HEK293T (cell line): ENCODE results near the gene RBM18.

ENCODE experiments used
- ARNT ChIP-seq: fragments of 450-650 bp; IDR thresholded peaks from 2 replicates; pipeline ENCODE4 v1.6.1; 2017; ENCODE audit warnings: mild to moderate bottlenecking
- BHLHE40 ChIP-seq: fragments of 450-650 bp; IDR thresholded peaks from 2 replicates; pipeline ENCODE4 v1.6.1; 2016; ENCODE audit warnings: mild to moderate bottlenecking, moderate library complexity, borderline replicate concordance
- ELF4 ChIP-seq: fragments of 450-650 bp; IDR thresholded peaks from 2 replicates; pipeline ENCODE4 v1.6.1; 2017; ENCODE audit warnings: antibody characterized with exemption
- FOXA1 ChIP-seq: fragments of 450-650 bp; IDR thresholded peaks from 2 replicates; pipeline ENCODE4 v1.6.1; 2016; ENCODE audit warnings: mild to moderate bottlenecking
- FOXK2 ChIP-seq: fragments of 450-650 bp; IDR thresholded peaks from 2 replicates; pipeline ENCODE4 v1.6.1; 2016; ENCODE audit warnings: mild to moderate bottlenecking
- FOXM1 ChIP-seq: fragments of 450-650 bp; IDR thresholded peaks from 2 replicates; pipeline ENCODE4 v1.6.1; 2017; ENCODE audit warnings: mild to moderate bottlenecking, borderline replicate concordance
- HDGF ChIP-seq: fragments of 450-650 bp; IDR thresholded peaks from 2 replicates; pipeline ENCODE4 v1.6.1; 2017; ENCODE audit warnings: antibody characterized with exemption, borderline replicate concordance
- L3MBTL2 ChIP-seq: fragments of 450-650 bp; conservative IDR thresholded peaks from 2 replicates; pipeline ENCODE4 v1.6.1; 2016; ENCODE audit warnings: mild to moderate bottlenecking
- NFRKB ChIP-seq: fragments of 450-650 bp; IDR thresholded peaks from 2 replicates; pipeline ENCODE4 v1.6.1; 2016; ENCODE audit warnings: mild to moderate bottlenecking, moderate library complexity
- PKNOX1 ChIP-seq: fragments of 450-650 bp; IDR thresholded peaks from 2 replicates; pipeline ENCODE4 v1.6.1; 2016
- SP1 ChIP-seq: fragments of 450-650 bp; IDR thresholded peaks from 2 replicates; pipeline ENCODE4 v1.6.1; 2017
- SUZ12 ChIP-seq: fragments of 450-650 bp; IDR thresholded peaks from 2 replicates; pipeline ENCODE4 v1.6.1; 2016; ENCODE audit warnings: mild to moderate bottlenecking
- TARDBP ChIP-seq: fragments of 450-650 bp; IDR thresholded peaks from 2 replicates; pipeline ENCODE4 v1.6.1; 2016
- ZNF384 ChIP-seq: fragments of 450-650 bp; IDR thresholded peaks from 2 replicates; pipeline ENCODE4 v1.6.1; 2016

GRCh38 chr9:122212473-122213004, 52.1 kb downstream of the RBM18 start:
- TF ChIP-seq TARDBP (no peak), BHLHE40 (no peak), FOXM1 (no peak), ZNF384 (no peak), NFRKB (no peak), ARNT (no peak), SP1 (no peak), FOXK2 (no peak), PKNOX1 (no peak), SUZ12 (no peak), ELF4 (no peak), HDGF (no peak), FOXA1 (no peak), L3MBTL2 (no peak)
